GM12878 (cell line): ENCODE results near the gene SOX6.

ENCODE experiments used
- CTCF ChIP-seq, 3 experiments: IDR thresholded peaks in 2 of 3; conservative IDR thresholded peaks in 1 of 3; 2 replicates each; pipeline ENCODE4 v1.5.1; 2011; ENCODE audit warnings: low read depth in 3 of 3, low read length in 3 of 3, mild to moderate bottlenecking in 3 of 3, control low read depth in 2 of 3, moderate library complexity in 2 of 3, inconsistent platforms in 1 of 3, mixed read lengths in 1 of 3; ENCODE audit not compliant: control insufficient read depth in 2 of 3, insufficient read depth in 1 of 3; ENCODE audit errors: extremely low read depth in 1 of 3
- POLR2AphosphoS5 ChIP-seq: IDR thresholded peaks from 2 replicates; pipeline ENCODE4 v1.6.1; 2011; ENCODE audit warnings: mild to moderate bottlenecking, low read length, inconsistent platforms
- USF1 ChIP-seq: IDR thresholded peaks from 2 replicates; pipeline ENCODE4 v1.6.1; 2011; ENCODE audit warnings: borderline replicate concordance, low read depth, mild to moderate bottlenecking, moderate library complexity, mixed read lengths, low read length; ENCODE audit not compliant: insufficient read depth; ENCODE audit errors: extremely low read length
- ZNF274 ChIP-seq: IDR thresholded peaks from one replicate; pipeline ENCODE4 v1.8.0; 2011; ENCODE audit not compliant: insufficient read length, insufficient read depth

GRCh38 chr11:15971215-15971546 is 385.2 kb downstream of the SOX6 start:
- TF ChIP-seq CTCF (IDR thresholded peaks at IDR 0.05 in 2 of 3, conservative IDR thresholded peaks at IDR 0.05 in 1 of 3; ENCODE audit: control insufficient read depth in 2 of 3, extremely low read depth in 1 of 3, insufficient read depth in 1 of 3, low read depth in 3 of 3, low read length in 3 of 3) = no peak
- no peak for TF ChIP-seq ZNF274
- no peak for TF ChIP-seq POLR2AphosphoS5
- TF ChIP-seq USF1 = no peak
